Measurements from ENCODE around the gene MGAM2. TPM values are rescaled to one million over a fixed set of nuclear protein-coding genes. Genes with fewer than 3 reads are reported as not detected.

MGAM2 gene
- total and polyA plus RNA-seq, 2 donors (not counting 1 experiment from before 2014, with no cell fraction given), result not detected

GRCh38 chr7:142077762-142078161 lies 33.8 kb upstream of the MGAM2 start:
- no peak overlapping the region for H3K27ac ChIP-seq (ENCODE audit: insufficient read depth, low read length)
- DNase-seq (ENCODE audit: low read depth in 2 of 2), result no peak
- H2AFZ ChIP-seq (ENCODE audit: low read length), result no peak overlapping the region
- no peaks in the 10 kb centered on the region for H3K79me2 ChIP-seq (ENCODE audit: control insufficient read depth, insufficient read depth, low read length)
- H3K9ac ChIP-seq (ENCODE audit: insufficient read depth, low read length), result no peak overlapping the region
- no peaks in the 10 kb centered on the region for H4K20me1 ChIP-seq (ENCODE audit: control insufficient read depth, extremely low read depth, insufficient read depth, low read length)
- no peak overlapping the region for H3K4me3 ChIP-seq (replicated peaks in 1 of 4; ENCODE audit: control extremely low read depth in 1 of 4, insufficient read depth in 1 of 4, low read depth in 3 of 4, low read length in 4 of 4)
- H3K4me2 ChIP-seq (ENCODE audit: extremely low read depth, insufficient read depth, low read length), result no peak overlapping the region
- no peaks in the 10 kb centered on the region for H3K9me3 ChIP-seq (ENCODE audit: control insufficient read depth, insufficient read depth, low read depth, low read length)
- H3K27me3 ChIP-seq (ENCODE audit: control insufficient read depth, insufficient read depth, low read length), result no peaks in the 10 kb centered on the region
- H3K36me3 ChIP-seq (ENCODE audit: control insufficient read depth, insufficient read depth, low read length), result no peaks in the 10 kb centered on the region
- TF ChIP-seq CTCF (conservative IDR thresholded peaks at IDR 0.05 in 1 of 2, IDR thresholded peaks at IDR 0.05 in 1 of 2; ENCODE audit: low read depth in 1 of 2, low read length in 2 of 2), result no peak
- no peak for TF ChIP-seq EZH2 (IDR thresholded peaks at IDR 0.05; ENCODE audit: low read length, missing control alignments)
- no peaks in the 10 kb centered on the region for H3K4me1 ChIP-seq (ENCODE audit: control insufficient read depth, extremely low read depth, insufficient read depth, low read length)

GRCh38 chr7:142083605-142084004 lies 27.9 kb upstream of the MGAM2 start:
- Histone ChIP-seq H3K36me3 (ENCODE audit: control insufficient read depth, insufficient read depth, low read length) (no peaks in the 10 kb centered on the region), H3K9me3 (ENCODE audit: control insufficient read depth, insufficient read depth, low read depth, low read length) (no peaks in the 10 kb centered on the region), H3K4me3 (replicated peaks in 1 of 4; ENCODE audit: control extremely low read depth in 1 of 4, insufficient read depth in 1 of 4, low read depth in 3 of 4, low read length in 4 of 4) (no peak overlapping the region), H2AFZ (ENCODE audit: low read length) (no peak overlapping the region), H3K27me3 (ENCODE audit: control insufficient read depth, insufficient read depth, low read length) (no peaks in the 10 kb centered on the region), H3K4me1 (ENCODE audit: control insufficient read depth, extremely low read depth, insufficient read depth, low read length) (no peaks in the 10 kb centered on the region), H3K4me2 (ENCODE audit: extremely low read depth, insufficient read depth, low read length) (no peak overlapping the region), H3K79me2 (ENCODE audit: control insufficient read depth, insufficient read depth, low read length) (no peaks in the 10 kb centered on the region), H3K9ac (ENCODE audit: insufficient read depth, low read length) (no peak overlapping the region), H4K20me1 (ENCODE audit: control insufficient read depth, extremely low read depth, insufficient read depth, low read length) (no peaks in the 10 kb centered on the region), H3K27ac (ENCODE audit: insufficient read depth, low read length) (no peak overlapping the region)
- TF ChIP-seq EZH2 (IDR thresholded peaks at IDR 0.05; ENCODE audit: low read length, missing control alignments), result no peak
- TF ChIP-seq CTCF (conservative IDR thresholded peaks at IDR 0.05 in 1 of 2, IDR thresholded peaks at IDR 0.05 in 1 of 2; ENCODE audit: low read depth in 1 of 2, low read length in 2 of 2), result no peak
- no peak for DNase-seq (ENCODE audit: low read depth in 2 of 2)

GRCh38 chr7:142085428-142085827 lies 26.1 kb upstream of the MGAM2 start:
- no peak overlapping the region for H3K4me2 ChIP-seq (ENCODE audit: extremely low read depth, insufficient read depth, low read length)
- no peaks in the 10 kb centered on the region for H3K4me1 ChIP-seq (ENCODE audit: control insufficient read depth, extremely low read depth, insufficient read depth, low read length)
- no peaks in the 10 kb centered on the region for H4K20me1 ChIP-seq (ENCODE audit: control insufficient read depth, extremely low read depth, insufficient read depth, low read length)
- H3K36me3 ChIP-seq (ENCODE audit: control insufficient read depth, insufficient read depth, low read length), result no peaks in the 10 kb centered on the region
- TF ChIP-seq CTCF (conservative IDR thresholded peaks at IDR 0.05 in 1 of 2, IDR thresholded peaks at IDR 0.05 in 1 of 2; ENCODE audit: low read depth in 1 of 2, low read length in 2 of 2) (no peak), EZH2 (IDR thresholded peaks at IDR 0.05; ENCODE audit: low read length, missing control alignments) (no peak)
- no peak overlapping the region for H3K9ac ChIP-seq (ENCODE audit: insufficient read depth, low read length)
- H3K27ac ChIP-seq (ENCODE audit: insufficient read depth, low read length), result no peak overlapping the region
- no peak overlapping the region for H3K4me3 ChIP-seq (replicated peaks in 1 of 4; ENCODE audit: control extremely low read depth in 1 of 4, insufficient read depth in 1 of 4, low read depth in 3 of 4, low read length in 4 of 4)
- no peak for DNase-seq (ENCODE audit: low read depth in 2 of 2)
- no peaks in the 10 kb centered on the region for H3K27me3 ChIP-seq (ENCODE audit: control insufficient read depth, insufficient read depth, low read length)
- H2AFZ ChIP-seq (ENCODE audit: low read length), result no peak overlapping the region
- H3K9me3 ChIP-seq (ENCODE audit: control insufficient read depth, insufficient read depth, low read depth, low read length), result no peaks in the 10 kb centered on the region
- no peaks in the 10 kb centered on the region for H3K79me2 ChIP-seq (ENCODE audit: control insufficient read depth, insufficient read depth, low read length)
